SU-DHL-6 (cell line): ENCODE results near the gene CCNT1.

Source experiments
- EZH2phosphoT487 ChIP-seq: fragments of 200-600 bp; sonication (generic), shearing (Covaris generic); conservative IDR thresholded peaks from 2 replicates; pipeline ENCODE4 v1.6.1; 2018; ENCODE audit warnings: mild to moderate bottlenecking, antibody characterized with exemption, low read length, moderate library complexity, mixed read lengths
- TF ChIP-seq, protein P1 (sequence below): fragments of 200-600 bp; sonication (generic); IDR thresholded peaks from one replicate; pipeline ENCODE4 v1.5.1; 2017; ENCODE audit warnings: antibody characterized with exemption, mild to moderate bottlenecking, low read length, moderate library complexity; ENCODE audit not compliant: insufficient read depth, poor library complexity, severe bottlenecking

- TF ChIP-seq, protein P1, sequence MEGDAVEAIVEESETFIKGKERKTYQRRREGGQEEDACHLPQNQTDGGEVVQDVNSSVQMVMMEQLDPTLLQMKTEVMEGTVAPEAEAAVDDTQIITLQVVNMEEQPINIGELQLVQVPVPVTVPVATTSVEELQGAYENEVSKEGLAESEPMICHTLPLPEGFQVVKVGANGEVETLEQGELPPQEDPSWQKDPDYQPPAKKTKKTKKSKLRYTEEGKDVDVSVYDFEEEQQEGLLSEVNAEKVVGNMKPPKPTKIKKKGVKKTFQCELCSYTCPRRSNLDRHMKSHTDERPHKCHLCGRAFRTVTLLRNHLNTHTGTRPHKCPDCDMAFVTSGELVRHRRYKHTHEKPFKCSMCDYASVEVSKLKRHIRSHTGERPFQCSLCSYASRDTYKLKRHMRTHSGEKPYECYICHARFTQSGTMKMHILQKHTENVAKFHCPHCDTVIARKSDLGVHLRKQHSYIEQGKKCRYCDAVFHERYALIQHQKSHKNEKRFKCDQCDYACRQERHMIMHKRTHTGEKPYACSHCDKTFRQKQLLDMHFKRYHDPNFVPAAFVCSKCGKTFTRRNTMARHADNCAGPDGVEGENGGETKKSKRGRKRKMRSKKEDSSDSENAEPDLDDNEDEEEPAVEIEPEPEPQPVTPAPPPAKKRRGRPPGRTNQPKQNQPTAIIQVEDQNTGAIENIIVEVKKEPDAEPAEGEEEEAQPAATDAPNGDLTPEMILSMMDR = no peak
- no peak for TF ChIP-seq EZH2phosphoT487
These were observed 28.9 kb downstream of the CCNT1 start for GRCh38 chr12:48687592-48687991.
